ENCODE measurements around the gene SLC39A9.

Gene SLC39A9, protein sequence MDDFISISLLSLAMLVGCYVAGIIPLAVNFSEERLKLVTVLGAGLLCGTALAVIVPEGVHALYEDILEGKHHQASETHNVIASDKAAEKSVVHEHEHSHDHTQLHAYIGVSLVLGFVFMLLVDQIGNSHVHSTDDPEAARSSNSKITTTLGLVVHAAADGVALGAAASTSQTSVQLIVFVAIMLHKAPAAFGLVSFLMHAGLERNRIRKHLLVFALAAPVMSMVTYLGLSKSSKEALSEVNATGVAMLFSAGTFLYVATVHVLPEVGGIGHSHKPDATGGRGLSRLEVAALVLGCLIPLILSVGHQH

DNA sequence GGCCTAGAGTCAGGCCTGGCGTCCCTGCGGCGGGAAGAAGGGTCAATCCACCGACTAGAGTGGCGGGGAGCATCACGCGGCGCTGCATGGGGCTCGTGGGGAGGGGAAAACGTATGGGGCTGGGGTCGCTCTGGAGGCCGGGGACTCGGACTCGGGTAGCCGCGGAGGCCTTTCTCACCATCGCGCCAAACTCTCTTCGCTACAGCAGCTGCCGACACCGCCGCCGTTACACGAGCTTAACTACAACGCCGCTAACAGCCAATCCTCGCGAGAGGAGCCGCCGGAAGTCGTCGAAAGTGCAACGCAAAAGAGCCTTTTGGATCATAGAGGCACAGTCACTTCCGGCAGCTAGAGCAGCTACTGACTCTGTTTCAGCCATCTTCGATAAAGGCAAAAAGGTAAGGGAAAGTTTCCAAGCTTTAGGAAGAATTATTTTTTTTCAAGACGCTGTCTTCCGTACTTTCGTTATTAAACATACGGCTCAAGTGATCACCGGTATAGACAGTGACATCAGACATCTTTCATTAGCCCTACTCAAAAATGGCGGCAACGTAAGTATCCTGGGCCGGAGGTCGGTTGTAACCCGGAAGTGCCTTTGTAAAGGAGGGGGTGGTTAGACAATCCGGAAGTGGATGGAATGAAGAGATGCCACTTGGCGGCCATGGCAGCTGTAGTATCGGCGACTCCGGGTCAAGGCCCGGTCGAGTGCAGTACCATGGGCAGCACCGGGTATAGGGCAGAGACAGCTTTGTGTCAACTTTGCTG is at the start of gene SLC39A9, which contains the start of gene ERH:
SLC39A9 (plus strand) TSS at position 640 of the 765 bp plus-strand sequence. CDS start 678 bp downstream, outside the sequence.
ERH (minus strand) TSS at position 247 of the 765 bp plus-strand sequence; CDS start at position 181, 66 bp downstream.
- DNase-seq = peak; percentile 93

DNA sequence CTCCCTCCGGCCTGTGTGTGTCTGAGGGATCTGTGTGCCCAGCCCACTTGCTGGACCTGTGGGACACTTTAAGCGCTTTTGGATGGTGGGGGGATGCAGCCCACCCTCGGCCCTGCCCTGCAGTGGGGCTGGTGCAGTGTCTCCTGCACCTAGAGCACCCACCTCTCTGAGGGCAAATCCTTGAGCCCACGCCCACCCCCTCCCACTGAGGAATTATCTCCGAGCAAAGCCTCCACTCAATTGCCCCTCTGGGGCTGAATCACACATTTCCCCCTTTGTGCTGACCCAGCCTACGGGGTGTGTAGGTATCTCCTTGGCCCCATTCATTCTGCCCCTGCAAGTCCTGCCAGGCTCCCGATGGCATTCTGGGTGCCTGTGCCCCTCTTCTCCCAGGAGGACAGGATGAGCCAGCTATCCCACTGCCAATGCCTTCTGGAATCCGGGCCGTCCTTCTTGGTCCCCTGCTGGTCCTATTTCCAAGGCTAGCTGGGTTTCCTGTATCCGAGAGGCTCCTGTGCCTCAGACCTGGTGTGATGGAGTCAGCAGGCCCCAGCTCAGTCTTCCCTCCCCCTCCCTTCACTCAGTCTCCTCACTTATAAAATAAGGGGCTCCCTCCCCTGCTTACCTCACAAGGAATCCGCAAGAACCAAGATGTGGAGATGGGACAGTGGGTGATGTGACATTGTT is 49.3 kb upstream of the SLC39A9 start:
- DNase-seq = no peak

DNA sequence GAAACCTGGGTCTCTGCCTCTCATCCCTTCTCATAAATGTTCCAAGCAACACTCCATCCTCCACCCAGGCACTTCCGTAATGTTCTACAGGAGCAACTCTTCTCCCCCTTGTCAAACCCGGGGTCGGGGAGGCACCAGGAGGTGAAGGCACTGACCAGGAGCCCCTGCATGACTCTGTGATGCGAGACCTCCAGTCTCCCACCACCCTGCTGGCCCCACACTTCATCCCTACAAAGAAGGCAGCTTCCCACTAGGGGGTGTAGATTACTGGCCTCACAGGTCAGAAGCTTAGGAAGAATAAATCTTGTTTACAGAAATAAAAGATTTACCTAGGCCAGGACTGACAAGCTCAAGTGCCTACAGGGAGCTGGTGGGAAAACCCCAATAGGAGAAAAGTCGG is 47.6 kb upstream of the SLC39A9 start:
- DNase-seq = no peak

DNA sequence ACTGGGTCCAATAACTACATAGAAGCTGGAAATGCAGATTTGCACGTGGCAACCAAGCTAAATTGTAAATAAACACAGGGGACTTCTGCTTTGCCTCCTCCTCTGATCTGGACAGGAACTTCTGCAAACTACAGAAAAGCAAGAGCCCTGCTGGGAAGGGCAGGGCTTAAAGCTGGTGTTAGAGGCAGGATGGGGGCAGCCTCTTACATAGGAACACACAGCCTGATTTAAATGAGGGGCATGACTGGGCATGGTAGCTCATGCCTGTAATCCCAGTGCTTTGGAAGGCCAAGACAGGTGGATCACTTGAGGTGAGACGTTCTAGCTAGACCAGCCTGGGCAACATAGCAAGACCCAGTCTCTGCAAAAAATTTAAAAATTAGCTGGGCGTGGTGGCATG is 47.1 kb upstream of the SLC39A9 start:
- no peak for DNase-seq

DNA sequence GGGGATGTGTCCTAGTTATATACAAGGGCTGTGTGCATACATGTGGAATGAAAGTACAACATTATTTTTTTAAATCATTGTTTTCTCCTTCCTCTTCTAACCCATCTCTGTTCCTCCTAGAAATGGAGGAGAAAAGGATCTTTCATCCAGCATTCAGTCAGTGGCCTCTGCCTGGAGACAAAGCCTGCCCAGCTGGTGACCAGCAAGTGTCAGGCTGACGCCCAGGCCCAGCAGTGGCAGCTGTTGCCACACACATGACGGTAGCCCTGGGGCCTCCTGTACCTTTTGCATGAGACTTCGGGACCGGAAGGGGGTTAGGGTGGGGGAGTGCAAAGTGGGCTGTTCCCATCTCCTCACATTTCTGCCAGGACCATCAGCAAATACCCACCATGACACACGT is 46.6 kb upstream of the SLC39A9 start:
- DNase-seq = no peak

DNA sequence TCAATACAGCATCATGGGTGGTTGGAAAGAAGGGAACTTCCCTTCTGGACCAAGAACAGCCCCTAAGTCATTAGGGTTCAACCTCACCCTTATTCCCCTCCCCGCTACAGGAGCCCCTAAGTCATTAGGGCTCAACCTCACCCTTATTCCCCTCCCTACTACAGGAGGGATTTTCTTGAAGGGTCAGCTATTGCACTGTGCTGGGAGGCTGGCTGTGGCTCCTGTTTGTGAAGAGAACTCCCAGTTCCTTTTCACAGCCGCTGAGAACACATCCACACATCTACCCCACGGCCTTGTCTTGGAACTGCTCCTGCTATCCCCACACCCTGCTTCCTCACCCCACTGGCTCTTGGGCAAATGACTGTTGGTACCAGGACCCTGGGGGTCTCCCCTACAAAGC is 45.3 kb upstream of the SLC39A9 start:
- DNase-seq = no peak

DNA sequence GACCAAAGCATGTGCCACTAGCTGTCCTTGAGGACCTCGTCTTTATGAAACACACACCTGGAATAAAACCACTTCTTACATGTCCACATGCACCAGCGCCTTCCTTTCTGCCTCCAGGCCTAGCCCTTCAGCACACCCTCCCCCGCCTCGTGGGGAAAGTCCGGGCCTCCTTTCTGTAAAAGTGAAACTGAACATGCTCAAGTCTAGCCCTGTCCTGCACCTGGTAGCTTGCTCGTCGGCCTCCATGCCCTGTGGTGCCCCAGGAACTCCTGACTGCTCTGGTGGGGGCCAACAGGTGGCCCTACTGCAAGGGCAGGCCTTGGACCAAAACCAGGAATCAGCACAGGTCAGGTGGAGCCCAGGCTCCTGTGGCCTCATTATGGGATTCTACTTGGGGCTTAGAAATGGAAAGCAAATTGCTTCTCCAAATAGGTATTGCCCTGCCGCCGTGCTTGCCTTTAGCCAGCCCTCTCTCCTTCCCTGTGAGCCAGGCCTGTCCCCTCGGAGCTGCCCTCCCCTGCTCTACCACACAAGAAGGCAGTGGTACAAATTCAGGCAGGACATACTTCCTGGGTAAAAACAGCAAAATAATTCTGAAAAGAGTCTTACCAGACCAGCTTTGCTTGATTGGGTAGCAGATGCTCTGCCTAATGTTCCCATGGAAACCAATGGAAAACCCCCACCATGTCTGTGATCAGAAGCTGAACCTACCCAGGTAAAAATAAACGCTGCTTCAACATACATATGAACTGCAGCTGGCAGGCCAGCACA is 43.9 kb upstream of the SLC39A9 start:
- DNase-seq = peak; percentile 79

DNA sequence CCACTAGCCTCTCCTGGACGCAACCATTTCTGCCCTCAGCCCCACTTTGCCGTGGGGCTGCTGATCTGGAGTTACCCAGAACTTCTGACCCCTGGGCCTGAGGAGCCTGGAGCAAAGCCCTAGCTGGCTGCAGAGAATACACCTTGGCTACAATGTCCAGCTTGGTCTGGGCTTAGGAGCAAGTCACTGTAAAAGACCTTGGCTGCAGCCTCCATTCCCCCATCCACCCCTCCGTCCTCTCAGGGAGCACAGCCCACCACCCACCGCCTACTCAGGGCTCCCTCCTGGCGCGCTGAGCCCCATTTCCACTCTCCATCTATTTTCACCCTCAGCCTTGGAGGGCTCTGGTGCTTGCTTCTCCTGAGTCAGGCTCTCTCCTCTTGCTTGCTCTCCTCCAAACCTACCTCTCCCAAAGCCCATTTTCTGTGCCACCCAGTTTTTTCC is 43.3 kb upstream of the SLC39A9 start:
- no peak for DNase-seq

DNA sequence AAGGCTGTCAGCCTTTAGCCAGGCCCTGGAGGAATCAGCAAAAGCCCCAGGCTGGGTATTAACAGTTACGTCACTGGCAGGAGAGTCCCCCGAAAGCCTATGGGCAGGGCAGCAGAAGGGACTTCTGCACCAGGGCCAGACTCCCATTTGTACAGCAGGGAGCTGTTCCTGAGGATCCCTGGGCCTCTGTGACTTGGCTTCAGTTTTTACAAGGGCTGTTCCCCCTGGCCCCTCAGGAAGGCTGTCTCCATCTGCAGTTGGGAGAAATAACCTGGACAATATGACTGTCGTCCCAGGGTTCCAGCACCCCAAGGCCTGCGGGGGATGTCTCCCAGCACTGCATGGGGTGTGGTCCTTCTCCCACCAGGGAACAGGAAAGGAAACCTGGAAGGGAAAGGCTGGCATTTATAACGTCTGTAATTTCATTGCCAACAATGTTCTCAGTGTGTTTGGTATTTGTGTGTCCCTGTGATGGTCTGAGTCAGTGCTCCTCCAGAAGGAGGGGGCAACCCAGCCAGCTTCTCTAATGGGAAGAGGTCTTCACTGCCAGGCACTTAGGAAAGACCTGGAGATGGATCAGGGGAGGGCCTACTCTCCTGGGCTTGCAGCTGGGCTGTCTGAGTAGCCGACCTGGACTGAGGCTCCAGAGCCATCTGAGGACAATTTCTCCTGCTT is 42.7 kb upstream of the SLC39A9 start:
- DNase-seq = no peak

DNA sequence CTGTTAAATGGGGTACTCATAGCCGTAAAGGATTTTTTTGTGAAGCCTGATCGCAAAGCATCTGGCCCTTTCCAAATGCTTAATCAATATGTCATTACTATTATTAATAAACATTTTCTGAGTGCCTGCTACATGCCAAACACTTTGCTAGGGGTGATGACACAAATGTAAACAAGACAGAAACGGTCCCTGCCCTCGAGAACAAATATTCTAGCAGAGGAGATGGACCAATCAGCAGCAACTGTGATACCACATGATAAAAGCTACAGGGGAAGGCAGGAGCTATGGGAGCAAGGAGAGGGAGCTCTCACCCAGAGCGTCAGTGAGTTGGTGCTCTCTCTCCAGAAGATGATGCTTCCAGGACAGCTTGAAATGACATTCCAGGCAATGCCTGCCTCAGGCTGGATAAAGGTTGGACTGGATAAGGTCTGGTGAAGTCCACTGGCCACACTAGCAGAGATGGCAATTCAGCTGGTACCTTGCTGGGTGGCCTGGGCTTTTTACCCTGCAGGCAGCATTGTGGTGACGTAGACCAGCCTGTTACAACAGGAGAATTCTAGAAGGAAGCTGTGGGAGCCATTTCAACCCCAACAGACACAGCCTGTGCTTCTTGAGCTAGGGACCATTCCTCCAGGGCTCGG is 41.5 kb upstream of the SLC39A9 start:
- no peak for DNase-seq

DNA sequence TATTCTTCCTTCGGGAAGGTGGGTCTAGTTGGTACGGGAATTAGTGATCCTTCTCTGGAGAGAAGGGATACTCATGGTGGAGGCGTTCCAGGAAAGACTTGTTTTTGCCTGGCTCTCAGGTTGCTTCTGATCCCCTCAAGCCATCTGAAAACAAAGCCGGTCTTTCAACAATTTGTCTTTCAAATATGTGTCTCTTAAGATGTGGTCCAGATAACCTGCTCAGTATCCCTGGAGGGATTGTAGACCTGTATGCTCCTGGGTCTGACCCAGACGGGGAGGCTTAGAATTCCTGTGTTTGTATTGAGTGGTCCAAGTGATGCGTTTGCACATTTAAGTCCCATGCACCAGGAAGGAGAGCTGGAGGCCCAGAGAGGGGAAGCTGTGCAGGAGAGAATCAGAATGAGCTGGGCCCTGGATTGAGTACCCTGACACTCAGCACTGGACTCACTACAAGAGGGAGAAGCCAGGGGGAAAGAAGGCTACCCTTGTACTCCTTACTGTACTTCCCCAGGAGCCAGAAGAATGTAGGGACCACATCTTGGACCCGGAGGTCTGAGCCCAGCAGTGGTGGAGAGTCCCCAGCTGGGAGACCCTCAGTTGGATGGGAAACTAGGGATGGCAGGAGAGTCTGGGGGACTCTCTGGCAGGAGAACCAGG is 40.8 kb upstream of the SLC39A9 start:
- DNase-seq = no peak

DNA sequence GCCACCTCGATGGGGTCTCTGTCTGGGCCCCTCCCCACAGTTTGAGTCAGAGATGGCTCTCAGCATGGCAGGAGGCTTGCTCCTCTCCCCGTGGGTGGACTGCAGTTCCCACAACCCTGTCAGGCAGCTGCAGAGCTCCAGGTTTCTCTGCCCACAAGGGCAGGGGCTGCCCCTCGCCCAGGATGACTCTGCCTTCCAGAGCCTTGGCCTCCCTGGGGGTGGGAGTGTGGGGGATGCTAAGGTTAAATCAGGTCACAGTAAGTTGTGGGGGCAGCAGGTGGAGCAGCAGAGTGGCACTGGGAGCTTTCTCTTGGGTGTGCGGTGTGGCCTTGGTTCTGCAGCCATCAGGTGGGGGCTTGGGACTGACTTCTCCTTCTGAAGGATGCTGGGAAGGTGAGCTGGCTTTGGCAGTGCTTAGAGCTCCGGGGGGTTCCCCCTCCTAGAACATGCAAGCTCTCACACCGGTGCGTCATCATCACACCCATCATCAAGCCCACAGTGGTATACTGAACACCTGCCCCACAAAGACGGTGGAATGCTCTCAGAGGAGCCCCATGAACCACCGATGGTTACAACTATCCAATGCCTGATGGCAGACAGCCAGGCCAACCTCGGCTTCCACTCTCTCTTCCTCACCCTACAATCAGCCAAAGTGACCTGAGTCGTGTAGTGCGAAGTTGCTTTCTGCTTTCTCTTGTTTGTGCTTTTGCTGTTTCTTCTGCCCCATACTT is 40.1 kb upstream of the SLC39A9 start:
- DNase-seq = peak; percentile 74

DNA sequence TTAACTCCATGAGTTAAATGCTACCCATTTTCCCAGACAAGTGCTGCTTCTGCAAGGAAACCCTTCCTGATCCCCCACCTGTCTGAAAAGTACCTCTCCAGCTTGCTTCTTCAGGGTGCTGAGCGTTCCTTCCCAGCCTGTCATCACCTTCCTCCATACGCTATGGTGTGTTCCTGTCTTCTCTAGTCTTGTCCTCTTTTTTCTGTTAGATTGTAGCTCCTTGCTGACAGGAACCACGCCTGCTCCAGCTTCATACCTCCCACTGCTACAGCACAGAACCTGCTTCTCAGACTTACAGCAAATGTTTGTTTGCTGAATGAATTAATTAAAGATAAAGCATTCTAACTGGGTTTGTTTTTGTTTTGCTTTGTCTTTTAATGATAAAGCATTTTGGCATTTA is 39.5 kb upstream of the SLC39A9 start:
- DNase-seq = no peak

DNA sequence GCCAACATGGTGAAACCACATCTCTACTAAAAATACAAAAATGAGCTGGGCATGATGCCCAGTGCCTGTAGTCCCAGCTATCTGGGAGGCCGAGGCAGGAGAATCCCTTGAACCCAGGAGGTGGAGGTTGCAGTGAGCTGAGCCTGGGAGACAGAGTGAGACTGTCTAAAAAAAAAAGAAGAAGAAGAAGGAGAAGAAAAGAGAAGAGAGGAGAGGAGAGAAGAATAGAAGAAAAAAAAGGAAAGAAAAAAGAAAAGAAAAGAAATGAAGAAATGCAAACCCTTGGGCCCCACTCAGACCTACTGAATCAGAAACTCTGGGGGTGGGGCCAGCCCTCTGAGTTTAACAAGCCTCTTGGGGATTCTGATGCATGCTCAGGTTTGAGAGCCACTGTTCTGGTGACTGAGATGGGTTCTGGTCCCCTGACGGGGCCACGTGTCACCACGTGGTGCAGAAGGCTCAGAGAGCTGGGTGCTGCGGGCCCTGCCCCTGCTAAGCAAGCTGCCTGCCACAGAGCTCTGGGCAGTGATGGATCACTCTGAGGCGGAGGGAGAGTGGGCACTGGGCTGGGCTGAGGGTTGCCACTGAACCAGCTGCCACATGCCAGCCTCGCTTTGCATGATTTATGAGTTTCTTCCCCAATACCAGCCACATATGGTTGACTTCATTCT is 37.9 kb upstream of the SLC39A9 start:
- DNase-seq = peak; percentile 52

DNA sequence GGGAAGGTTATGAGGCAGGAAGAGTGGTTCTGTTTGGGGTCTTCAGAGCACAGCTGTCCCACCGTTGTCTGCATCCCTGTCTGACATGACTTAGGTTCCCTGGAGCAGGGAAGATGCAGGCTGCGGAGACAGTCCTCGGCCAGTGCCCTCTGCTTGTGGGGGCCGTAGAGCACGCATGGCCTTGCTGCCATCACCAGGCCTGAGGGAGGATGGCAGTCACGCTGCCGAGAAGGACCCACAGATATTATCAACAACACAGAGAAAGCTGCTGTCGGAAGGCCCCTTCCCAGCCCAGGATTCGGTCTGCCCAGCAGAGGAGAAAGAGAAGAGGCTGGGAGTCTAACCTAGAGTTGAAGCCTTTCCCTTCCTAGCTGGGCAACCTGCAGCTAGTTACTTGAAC is 35.4 kb upstream of the SLC39A9 start:
- DNase-seq = peak; percentile 38

DNA sequence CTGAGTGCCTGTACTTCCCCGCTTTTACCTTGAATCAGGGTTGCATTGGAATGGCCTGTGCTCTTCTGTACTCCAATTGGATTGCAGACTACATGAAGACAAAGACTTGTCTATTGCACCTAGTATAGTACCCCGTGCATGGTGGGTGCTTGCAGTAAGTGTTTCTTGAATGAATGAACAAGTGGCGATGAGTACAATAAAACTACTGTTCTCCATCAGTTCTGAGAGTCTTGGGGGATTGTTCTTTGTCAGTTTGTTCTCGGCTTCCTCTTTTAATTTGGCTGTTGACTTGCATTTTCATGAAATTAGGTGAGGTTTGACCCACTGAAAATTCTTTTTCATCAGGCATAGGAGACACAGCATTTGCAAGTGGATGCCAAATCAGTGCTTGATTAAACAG is 34.5 kb upstream of the SLC39A9 start:
- no peak for DNase-seq

DNA sequence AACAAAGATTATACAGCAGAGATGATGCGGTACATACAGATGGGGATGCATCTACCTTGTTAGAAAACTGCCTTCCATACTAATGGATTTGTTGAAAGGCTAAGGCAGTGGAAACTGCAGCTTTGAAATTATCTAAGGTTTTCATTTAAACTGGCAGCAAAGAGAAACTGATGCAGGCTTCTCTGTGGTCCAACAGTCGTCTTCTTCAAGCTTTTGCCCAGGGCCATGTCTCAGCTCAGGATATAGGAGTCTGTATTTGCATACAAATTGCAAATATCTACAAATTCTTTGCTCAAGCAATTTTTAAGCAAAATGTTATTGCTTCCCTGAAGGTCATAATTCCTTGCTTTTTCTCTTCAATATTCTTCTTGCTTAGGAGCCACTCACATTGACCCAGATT is 34.1 kb upstream of the SLC39A9 start:
- no peak for DNase-seq

DNA sequence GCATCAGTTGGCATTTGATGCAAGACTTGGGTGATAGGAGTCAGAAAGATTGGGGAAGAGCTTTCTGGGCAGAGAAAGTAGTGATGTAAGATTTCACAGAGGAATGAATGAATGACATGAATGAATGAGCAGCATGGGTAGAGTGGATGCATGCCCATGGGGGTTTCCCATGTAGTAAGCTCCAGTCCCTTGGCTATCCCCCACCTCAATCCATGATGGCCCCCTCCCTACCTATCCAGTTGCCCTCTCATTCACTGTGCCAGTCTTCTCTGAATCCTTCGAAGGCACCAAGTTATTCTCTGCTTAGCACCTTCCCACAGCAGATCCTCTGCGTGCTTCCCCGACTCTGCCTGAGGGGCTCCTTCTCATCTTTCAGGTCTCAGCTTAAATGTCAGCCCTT is 32.4 kb upstream of the SLC39A9 start:
- DNase-seq = peak; percentile 3

DNA sequence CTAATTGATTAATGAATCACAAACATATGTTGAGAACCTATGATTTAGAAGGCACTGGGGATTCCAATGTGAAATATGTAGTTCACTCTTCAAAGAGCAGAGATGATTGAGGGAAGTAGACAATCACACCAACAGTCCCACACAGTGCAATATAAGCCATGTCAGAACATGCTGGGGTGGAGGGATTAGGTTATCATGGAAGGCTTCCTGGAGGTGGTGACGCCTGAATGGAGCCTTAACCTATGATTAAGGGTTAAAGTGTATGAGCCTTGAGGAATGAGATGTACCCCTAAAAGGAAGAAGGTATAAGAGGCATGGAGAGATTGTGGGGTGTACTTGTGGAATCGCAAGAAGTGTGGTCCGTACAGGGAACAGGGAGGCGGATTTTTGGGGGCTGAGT is 31.7 kb upstream of the SLC39A9 start:
- DNase-seq = no peak

DNA sequence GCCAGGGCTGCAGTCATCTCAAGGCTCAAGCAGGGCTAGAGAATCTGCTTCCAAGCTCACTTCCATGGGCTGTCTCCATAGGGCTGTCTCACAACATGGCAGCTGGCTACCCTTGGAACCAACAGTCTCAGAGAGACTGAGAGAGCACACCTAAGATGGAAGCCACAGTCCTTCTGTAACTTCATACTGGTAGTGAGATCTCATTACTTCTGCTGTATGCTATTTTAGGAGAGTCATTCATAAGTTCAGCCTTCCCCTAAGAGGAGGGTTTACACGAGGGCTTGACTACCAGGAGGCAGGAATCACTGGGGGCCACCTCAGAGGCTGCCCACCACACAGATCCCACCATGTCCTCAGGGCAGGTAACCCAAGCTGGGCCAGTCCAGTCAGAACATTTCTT is 30.1 kb upstream of the SLC39A9 start:
- DNase-seq = no peak
